ENCODE data around the gene PRXL2A. TPM values are rescaled to one million over a fixed set of nuclear protein-coding genes. Genes with fewer than 3 reads are reported as not detected.
"Not testable (repeated sequence)": the region's sequence is repeated elsewhere in the genome, so short reads cannot be mapped to it uniquely, and the experiment has no call there.

The PRXL2A gene
- total RNA-seq, 1 experiment from 2014 or later: 47.1 TPM

- no peaks in the 10 kb centered on the region for H3K9me3 ChIP-seq (ENCODE audit: control insufficient read depth, low read depth, low read length)
- no peak overlapping the region for H2AK5ac ChIP-seq (ENCODE audit: insufficient read length, low read length)
- no CpG with 5 or more reads among the region's 2 CpGs for WGBS (ENCODE audit: extremely low coverage, insufficient read length, low lambda C conversion rate)
- no peak overlapping the region for H3K23ac ChIP-seq (ENCODE audit: insufficient read length, low read depth, low read length)
- Mint-ChIP-seq H3K9me3 (peaks cover 6 to 7% of the 10 kb centered on the region in 2 experiments; a peak in 4 of 5 replicates), H3K27ac (peak overlapping the region in 1 of 3 experiments; percentile 17; a peak in 2 of 7 replicates), H3K4me3 (no peak overlapping the region), H3K36me3 (ENCODE audit: insufficient read depth in 1 of 3, low read depth in 3 of 3) (peaks cover 8 to 20% (median 15%) of the 10 kb centered on the region in 3 experiments), H3K27me3 (ENCODE audit: low read depth) (no peaks in the 10 kb centered on the region), H3K4me1 (peaks cover 41 to 57% of the 10 kb centered on the region in 2 experiments)
- no peaks in the 10 kb centered on the region for H4K20me1 ChIP-seq (ENCODE audit: control insufficient read depth, insufficient read depth, insufficient read length)
- no peak overlapping the region for H3K27ac ChIP-seq (ENCODE audit: insufficient read length, low read depth, low read length)
- H3T11ph ChIP-seq (ENCODE audit: low read length): no peak overlapping the region
- H2BK20ac ChIP-seq (ENCODE audit: low read depth, low read length, poor library complexity, severe bottlenecking): no peak overlapping the region
- H3K56ac ChIP-seq (ENCODE audit: insufficient read length, low read depth, low read length): no peak overlapping the region
- H2BK12ac ChIP-seq (ENCODE audit: insufficient read length, low read depth, low read length): no peak overlapping the region
- H2BK5ac ChIP-seq (ENCODE audit: insufficient read length, low read length): no peak overlapping the region
- no peak overlapping the region for H3K9ac ChIP-seq (ENCODE audit: extremely low read depth, insufficient read length, low read length)
- TF ChIP-seq CTCF (conservative IDR thresholded peaks at IDR 0.05): no peak
- H3K4ac ChIP-seq (ENCODE audit: low read depth, low read length): no peak overlapping the region
- peaks cover 3% of the 10 kb centered on the region; the same call in 1 of the 2 replicates for H3K79me2 ChIP-seq (ENCODE audit: insufficient read depth, low read length)
- no peak for DNase-seq
- no peak overlapping the region for H2AFZ ChIP-seq (ENCODE audit: low read length)
- no peak overlapping the region for H4K5ac ChIP-seq (ENCODE audit: insufficient read length, low read depth, low read length)
- no peak overlapping the region for H3K4me2 ChIP-seq (ENCODE audit: insufficient read depth, insufficient read length, low read length)
- H4K91ac ChIP-seq (ENCODE audit: insufficient read length, low read depth, low read length): no peak overlapping the region
- no peak overlapping the region for H3K14ac ChIP-seq (ENCODE audit: insufficient read depth, low read length)
- no peak overlapping the region for H4K8ac ChIP-seq (replicated peaks; ENCODE audit: insufficient read length, low read depth, low read length)
- H3K4me1 ChIP-seq (ENCODE audit: insufficient read depth, low read length): peaks cover 9% of the 10 kb centered on the region; the same call in 1 of the 2 replicates
- no peak overlapping the region for H2BK120ac ChIP-seq (ENCODE audit: low read depth, low read length, poor library complexity, severe bottlenecking)
- peaks cover 9% of the 10 kb centered on the region for H3K79me1 ChIP-seq (ENCODE audit: insufficient read depth, low read depth, low read length, poor library complexity, severe bottlenecking)
- H2BK15ac ChIP-seq (ENCODE audit: low read depth, low read length): no peak overlapping the region
- no peak overlapping the region for H3K18ac ChIP-seq (ENCODE audit: insufficient read length, low read depth, low read length)
- no peaks in the 10 kb centered on the region for H3K27me3 ChIP-seq (ENCODE audit: insufficient read depth, low read length)
- no peaks in the 10 kb centered on the region for H3K23me2 ChIP-seq (ENCODE audit: insufficient read length, low read depth, low read length, poor library complexity, severe bottlenecking)
Measured at GRCh38 chr10:80477813-80478212, 69.5 kb downstream of the PRXL2A start.

- not testable (repeated sequence) for H2BK5ac ChIP-seq (ENCODE audit: insufficient read length, low read length); H3T11ph ChIP-seq (ENCODE audit: low read length); H2BK20ac ChIP-seq (ENCODE audit: low read depth, low read length, poor library complexity, severe bottlenecking); H3K14ac ChIP-seq (ENCODE audit: insufficient read depth, low read length); H3K4me3 Mint-ChIP-seq; H2AFZ ChIP-seq (ENCODE audit: low read length); H3K56ac ChIP-seq (ENCODE audit: insufficient read length, low read depth, low read length); H2AK5ac ChIP-seq (ENCODE audit: insufficient read length, low read length); H3K27me3 ChIP-seq (ENCODE audit: insufficient read depth, low read length); H3K18ac ChIP-seq (ENCODE audit: insufficient read length, low read depth, low read length); H3K79me1 ChIP-seq (ENCODE audit: insufficient read depth, low read depth, low read length, poor library complexity, severe bottlenecking); H4K5ac ChIP-seq (ENCODE audit: insufficient read length, low read depth, low read length); H2BK12ac ChIP-seq (ENCODE audit: insufficient read length, low read depth, low read length); H3K4me1 ChIP-seq (ENCODE audit: insufficient read depth, low read length); H3K4ac ChIP-seq (ENCODE audit: low read depth, low read length); H2BK15ac ChIP-seq (ENCODE audit: low read depth, low read length); H3K27ac ChIP-seq (ENCODE audit: insufficient read length, low read depth, low read length); H3K27ac Mint-ChIP-seq; H3K79me2 ChIP-seq (ENCODE audit: insufficient read depth, low read length); DNase-seq; H3K9me3 Mint-ChIP-seq; H3K4me2 ChIP-seq (ENCODE audit: insufficient read depth, insufficient read length, low read length); H3K23me2 ChIP-seq (ENCODE audit: insufficient read length, low read depth, low read length, poor library complexity, severe bottlenecking); H3K9ac ChIP-seq (ENCODE audit: extremely low read depth, insufficient read length, low read length); H4K91ac ChIP-seq (ENCODE audit: insufficient read length, low read depth, low read length); H3K23ac ChIP-seq (ENCODE audit: insufficient read length, low read depth, low read length); H4K8ac ChIP-seq (replicated peaks; ENCODE audit: insufficient read length, low read depth, low read length); H4K20me1 ChIP-seq (ENCODE audit: control insufficient read depth, insufficient read depth, insufficient read length); H3K27me3 Mint-ChIP-seq (ENCODE audit: low read depth); H3K9me3 ChIP-seq (ENCODE audit: control insufficient read depth, low read depth, low read length); H2BK120ac ChIP-seq (ENCODE audit: low read depth, low read length, poor library complexity, severe bottlenecking)
- Mint-ChIP-seq H3K36me3 (ENCODE audit: insufficient read depth in 1 of 3, low read depth in 3 of 3) (peaks cover 8 to 19% (median 15%) of the 10 kb centered on the region in 3 experiments), H3K4me1 (peaks cover 39 to 56% of the 10 kb centered on the region in 2 experiments)
- WGBS (ENCODE audit: extremely low coverage, insufficient read length, low lambda C conversion rate): no CpG with 5 or more reads among the region's 6 CpGs
Measured at GRCh38 chr10:80480373-80480772, 72.0 kb downstream of the PRXL2A start.
